Panc1 (cell line): Measurements from ENCODE around the gene DHRS2. TPM values are rescaled to one million over a fixed set of nuclear protein-coding genes. Genes with fewer than 3 reads are reported as not detected.

Experiments used
- ATAC-seq: fragments of 200-7000 bp; cut with Tn5 transposase; 2 replicates; pipeline ENCODE4 v1.9.1; 2020; ENCODE audit warnings: mild to moderate bottlenecking, moderate library complexity
- BruUV-seq: library from RNA; stranded (reverse); fragments of 400-500 nt; replicated peaks from 2 replicates; lab custom pipeline; 2021; lab: Mats Ljungman, UMichigan
- CTCF ChIA-PET: fragments of 300-600 bp; sonication (Branson Sonifier 250); formaldehyde crosslinking; loops from one replicate; lab custom pipeline; 2022; ENCODE audit warnings: antibody characterized with exemption; lab: Charles Lee
- POLR2A ChIA-PET: fragments of 300-600 bp; sonication (Branson Sonifier 250); formaldehyde crosslinking; loops from one replicate; lab custom pipeline; 2022; ENCODE audit warnings: antibody characterized with exemption; lab: Charles Lee
- DNase-seq: peaks from one replicate; pipeline ENCODE4 v3.0.0-alpha.2; 2010; ENCODE audit warnings: low read depth, low spot score
- H3K27ac ChIP-seq: 2 replicates; pipeline ENCODE4 v1.5.1; 2011; ENCODE audit warnings: mild to moderate bottlenecking, low read length, inconsistent platforms
- H3K27me3 ChIP-seq: fragments of 200-500 bp; sonication (Bioruptor generic); 2 replicates; pipeline ENCODE4 v1.6.0; 2014; ENCODE audit warnings: low read length, inconsistent platforms; ENCODE audit not compliant: control insufficient read depth, insufficient read depth
- H3K36me3 ChIP-seq: fragments of 200-500 bp; sonication (Bioruptor generic); 2 replicates; pipeline ENCODE4 v1.5.1; 2014; ENCODE audit warnings: inconsistent platforms, mild to moderate bottlenecking, low read length, moderate library complexity; ENCODE audit not compliant: control insufficient read depth, insufficient read depth
- H3K4me1 ChIP-seq: 2 replicates; pipeline ENCODE4 v1.5.1; 2011; ENCODE audit warnings: inconsistent platforms, mild to moderate bottlenecking, low read length, moderate library complexity; ENCODE audit not compliant: control insufficient read depth, insufficient read depth
- H3K4me3 ChIP-seq, 2 experiments: 2 replicates each; pipeline ENCODE4 v1.5.1; 2011 to 2012; ENCODE audit warnings: low read depth in 2 of 2, low read length in 2 of 2, mild to moderate bottlenecking in 2 of 2, inconsistent platforms in 1 of 2, moderate library complexity in 1 of 2
- H3K9me3 ChIP-seq: fragments of 200-500 bp; sonication (Bioruptor generic); 2 replicates; pipeline ENCODE4 v1.5.1; 2014; ENCODE audit warnings: low read depth, mild to moderate bottlenecking, inconsistent platforms, low read length, moderate library complexity; ENCODE audit not compliant: control insufficient read depth, insufficient read depth
- CTCF ChIP-seq: fragments of 450-650 bp; IDR thresholded peaks from 2 replicates; pipeline ENCODE4 v1.5.1; 2017; ENCODE audit warnings: mild to moderate bottlenecking
- POLR2AphosphoS5 ChIP-seq: IDR thresholded peaks from 2 replicates; pipeline ENCODE4 v1.6.1; 2012; ENCODE audit warnings: mild to moderate bottlenecking, low read depth, low read length, moderate library complexity
- REST ChIP-seq, 2 experiments: IDR thresholded peaks; 2 replicates each; pipeline ENCODE4 v1.6.1; 2011 to 2012; ENCODE audit warnings: low read depth in 2 of 2, control low read depth in 1 of 2, low read length in 1 of 2, mild to moderate bottlenecking in 1 of 2, moderate library complexity in 1 of 2; ENCODE audit not compliant: insufficient read depth in 1 of 2
- SIN3A ChIP-seq: IDR thresholded peaks from 2 replicates; pipeline ENCODE4 v1.6.1; 2012; ENCODE audit warnings: low read depth, mild to moderate bottlenecking, low read length, moderate library complexity, borderline replicate concordance; ENCODE audit not compliant: insufficient read depth
- TCF7L2 ChIP-seq: IDR thresholded peaks from 2 replicates; pipeline ENCODE4 v1.6.1; 2011; ENCODE audit warnings: mild to moderate bottlenecking, low read depth, low read length, inconsistent platforms
- in situ Hi-C: cut with HindIII; loops from 2 replicates; pipeline ENCODE4 v1.10.0; 2016; ENCODE audit warnings: low sequenced_read_pairs, low pct_unique_long_range_greater_than_20kb
- intact Hi-C: fragments of 100-400 bp; cut with micrococcal nuclease; formaldehyde crosslinking; loops from one replicate; pipeline ENCODE4 v1.10.0; 2022; ENCODE audit not compliant: unreplicated experiment
- total RNA-seq: library from RNA; stranded (reverse); gene quantifications from one replicate; pipeline ENCODE4 v1.2.1, GENCODE V29; 2021; ENCODE audit not compliant: unreplicated experiment

Gene DHRS2
- total RNA-seq, 1 experiment from 2014 or later: 1.0 TPM

- no TSS peak for BruUV-seq
- intact Hi-C loops: no loop called here
Measured at GRCh38 chr14:23612802-23613201, 23.4 kb upstream of the DHRS2 start.

GRCh38 chr14:23613242-23614070, 22.7 kb upstream of the DHRS2 start:
- Histone ChIP-seq H3K4me1 (no peaks in the 10 kb centered on the region), H3K27me3 (peaks cover 3% of the 10 kb centered on the region), H3K36me3 (no peaks in the 10 kb centered on the region), H3K27ac (no peak overlapping the region), H3K4me3 (no peak overlapping the region), H3K9me3 (no peaks in the 10 kb centered on the region)
- no TSS peak for BruUV-seq
- in situ Hi-C loops: no loop called here
- no peak for ATAC-seq
- CTCF ChIA-PET: interaction anchor here (0.5 to 1.2 kb wide), 3 partner anchors 240 to 324 kb away, joined by 3 to 5 read pairs (median 4); no protein-coding TSS in a partner anchor
- POLR2A ChIA-PET: no interaction called here
- TF ChIP-seq SIN3A (no peak), POLR2AphosphoS5 (no peak), REST (IDR thresholded peaks at IDR 0.05; ENCODE audit: insufficient read depth in 1 of 2, low read depth in 2 of 2, low read length in 1 of 2) (no peak), CTCF (no peak), TCF7L2 (no peak)
- DNase-seq: no peak
- intact Hi-C loops: no loop called here

More at GRCh38 chr14:23612802-23613201, 23.4 kb upstream of the DHRS2 start:
- no peaks in the 10 kb centered on the region for H3K36me3 ChIP-seq
- H3K27me3 ChIP-seq: peaks cover 3% of the 10 kb centered on the region
- ATAC-seq: no peak
- in situ Hi-C loops: no loop called here
- H3K9me3 ChIP-seq: no peaks in the 10 kb centered on the region
- no peak for TF ChIP-seq TCF7L2
- ChIA-PET CTCF (interaction anchor here (0.5 kb wide), 2 partner anchors 240 to 325 kb away, joined by 3 to 5 read pairs; no protein-coding TSS in a partner anchor), POLR2A (no interaction called here)
- no peak for DNase-seq
- H3K4me1 ChIP-seq: no peaks in the 10 kb centered on the region
- H3K27ac ChIP-seq: no peak overlapping the region
- no peak overlapping the region for H3K4me3 ChIP-seq

- in situ Hi-C loops (no loop called here), intact Hi-C loops (no loop called here)
- TF ChIP-seq POLR2AphosphoS5: no peak
- TF ChIP-seq REST (IDR thresholded peaks at IDR 0.05; ENCODE audit: insufficient read depth in 1 of 2, low read depth in 2 of 2, low read length in 1 of 2): no peak
- no peak for TF ChIP-seq TCF7L2
- TF ChIP-seq CTCF: no peak
- no peak for TF ChIP-seq SIN3A
- Histone ChIP-seq H3K4me1 (no peaks in the 10 kb centered on the region), H3K36me3 (no peaks in the 10 kb centered on the region), H3K27ac (no peak overlapping the region), H3K9me3 (no peaks in the 10 kb centered on the region), H3K4me3 (no peak overlapping the region), H3K27me3 (peaks cover 3% of the 10 kb centered on the region)
- POLR2A ChIA-PET: no interaction called here
- no TSS peak for BruUV-seq
- CTCF ChIA-PET: interaction anchor here (1.2 kb wide), 1 partner anchor 296 kb away, joined by 4 read pairs; no protein-coding TSS in a partner anchor
- DNase-seq (no peak), ATAC-seq (no peak)
Measured at GRCh38 chr14:23614395-23614828, 21.8 kb upstream of the DHRS2 start.
